Fibroblast of lung (primary cell): ENCODE data around the gene WRAP53. TPM values are rescaled to one million over a fixed set of nuclear protein-coding genes. Genes with fewer than 3 reads are reported as not detected.

Experiments
- DNase-seq, 2 donors: peaks; one replicate each; pipeline versions ENCODE4 v3.0.0 to v3.0.0-alpha.2; 2010; ENCODE audit warnings: low read depth in 2 of 2
- H2AFZ ChIP-seq: 2 replicates; pipeline ENCODE4 v1.5.1; 2012; ENCODE audit warnings: low read length, control low read depth, inconsistent platforms
- H3K27ac ChIP-seq: 2 replicates; pipeline ENCODE4 v1.5.1; 2011; ENCODE audit warnings: low read length, control low read depth; ENCODE audit not compliant: insufficient read depth
- H3K27me3 ChIP-seq: 2 replicates; pipeline ENCODE4 v1.5.1; 2011; ENCODE audit warnings: mild to moderate bottlenecking, low read length; ENCODE audit not compliant: control insufficient read depth, insufficient read depth
- H3K36me3 ChIP-seq: 2 replicates; pipeline ENCODE4 v1.5.1; 2011; ENCODE audit warnings: low read length; ENCODE audit not compliant: control insufficient read depth, insufficient read depth
- H3K4me1 ChIP-seq: 2 replicates; pipeline ENCODE4 v1.5.1; 2011; ENCODE audit warnings: low read length; ENCODE audit not compliant: control insufficient read depth, insufficient read depth; ENCODE audit errors: extremely low read depth
- H3K4me2 ChIP-seq: 2 replicates; pipeline ENCODE4 v1.5.1; 2011; ENCODE audit warnings: low read length, control low read depth; ENCODE audit not compliant: insufficient read depth; ENCODE audit errors: extremely low read depth
- H3K4me3 ChIP-seq, 4 experiments: fragments of 200-600 bp in 1 of 4; sonication (generic) in 1 of 4; replicated peaks in 1 of 4; 2 replicates each; pipeline ENCODE4 v1.5.1; 2011 to 2016; ENCODE audit warnings: low read length in 4 of 4, low read depth in 3 of 4, mild to moderate bottlenecking in 3 of 4, control low read depth in 2 of 4, inconsistent platforms in 1 of 4, mixed read lengths in 1 of 4; ENCODE audit not compliant: insufficient read depth in 1 of 4; ENCODE audit errors: control extremely low read depth in 1 of 4
- H3K79me2 ChIP-seq: 2 replicates; pipeline ENCODE4 v1.5.1; 2012; ENCODE audit warnings: mild to moderate bottlenecking, low read length, inconsistent platforms; ENCODE audit not compliant: control insufficient read depth, insufficient read depth
- H3K9ac ChIP-seq: 2 replicates; pipeline ENCODE4 v1.5.1; 2011; ENCODE audit warnings: mild to moderate bottlenecking, low read length, control low read depth; ENCODE audit not compliant: insufficient read depth
- H3K9me3 ChIP-seq: 2 replicates; pipeline ENCODE4 v1.5.1; 2012; ENCODE audit warnings: low read depth, low read length; ENCODE audit not compliant: control insufficient read depth, insufficient read depth
- H4K20me1 ChIP-seq: 2 replicates; pipeline ENCODE4 v1.5.1; 2011; ENCODE audit warnings: low read length; ENCODE audit not compliant: control insufficient read depth, insufficient read depth; ENCODE audit errors: extremely low read depth
- EZH2 ChIP-seq: IDR thresholded peaks from 2 replicates; pipeline ENCODE4 v1.5.1; 2012; ENCODE audit warnings: low read length, control low read depth, mild to moderate bottlenecking; ENCODE audit errors: missing control alignments
- polyA plus RNA-seq, 2 donors: library from polyadenylated mRNA; depleted of rRNA in 1 of 2; stranded (reverse) in 1 of 2; unstranded in 1 of 2; fragments of >200 nt; gene quantifications; 2 replicates each; pipeline ENCODE4 v1.2.1, GENCODE V29; 2011 to 2012; ENCODE audit warnings: missing spikeins in 1 of 2
- total RNA-seq: library from RNA; depleted of rRNA; stranded (reverse); fragments of >200 nt; gene quantifications from 2 replicates; pipeline ENCODE4 v1.2.1, GENCODE V29; 2014
- TF ChIP-seq, protein P1 (sequence below), 2 donors: IDR thresholded peaks in 1 of 2; conservative IDR thresholded peaks in 1 of 2; 1 replicate in 1 of 2; 2 replicates in 1 of 2; pipeline ENCODE4 v1.5.1; 2011 to 2012; ENCODE audit warnings: low read length in 2 of 2, control low read depth in 1 of 2, inconsistent platforms in 1 of 2, low read depth in 1 of 2, mild to moderate bottlenecking in 1 of 2

WRAP53 gene
- total and polyA plus RNA-seq, 2 donors (not counting 1 experiment from before 2014, with no cell fraction given): 3.0 to 3.1 TPM

DNA sequence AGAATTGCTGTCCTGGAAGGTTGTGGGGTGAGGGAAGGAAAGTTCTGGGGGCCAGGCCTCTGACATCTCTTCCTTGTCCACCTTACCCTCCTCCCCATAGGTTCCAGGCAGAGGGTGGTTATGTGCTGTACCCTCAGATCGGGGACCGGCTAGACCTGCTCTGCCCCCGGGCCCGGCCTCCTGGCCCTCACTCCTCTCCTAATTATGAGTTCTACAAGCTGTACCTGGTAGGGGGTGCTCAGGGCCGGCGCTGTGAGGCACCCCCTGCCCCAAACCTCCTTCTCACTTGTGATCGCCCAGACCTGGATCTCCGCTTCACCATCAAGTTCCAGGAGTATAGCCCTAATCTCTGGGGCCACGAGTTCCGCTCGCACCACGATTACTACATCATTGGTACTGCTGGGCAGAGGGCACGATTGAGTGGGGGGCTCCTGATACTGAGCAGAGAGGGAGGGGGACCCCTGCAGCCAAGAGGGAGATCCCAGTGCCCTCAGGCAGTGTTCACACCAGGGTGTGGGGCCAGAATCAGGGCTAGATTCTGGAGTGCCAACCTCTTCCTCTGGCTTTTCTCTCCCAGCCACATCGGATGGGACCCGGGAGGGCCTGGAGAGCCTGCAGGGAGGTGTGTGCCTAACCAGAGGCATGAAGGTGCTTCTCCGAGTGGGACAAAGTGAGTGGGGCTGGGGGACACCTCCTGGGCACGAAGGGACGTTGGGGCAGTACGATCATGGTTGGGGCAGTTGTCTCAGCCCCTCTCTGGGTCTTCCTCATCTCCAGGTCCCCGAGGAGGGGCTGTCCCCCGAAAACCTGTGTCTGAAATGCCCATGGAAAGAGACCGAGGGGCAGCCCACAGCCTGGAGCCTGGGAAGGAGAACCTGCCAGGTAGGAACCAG is 19.8 kb downstream of the WRAP53 start:
- no peak for DNase-seq
- no peaks in the 10 kb centered on the region for H3K9me3 ChIP-seq
- H3K4me2 ChIP-seq: no peak overlapping the region
- peaks cover 4% of the 10 kb centered on the region for H3K4me1 ChIP-seq
- peaks cover 38% of the 10 kb centered on the region for H3K27me3 ChIP-seq
- no peak for TF ChIP-seq EZH2
- TF ChIP-seq, protein P1, sequence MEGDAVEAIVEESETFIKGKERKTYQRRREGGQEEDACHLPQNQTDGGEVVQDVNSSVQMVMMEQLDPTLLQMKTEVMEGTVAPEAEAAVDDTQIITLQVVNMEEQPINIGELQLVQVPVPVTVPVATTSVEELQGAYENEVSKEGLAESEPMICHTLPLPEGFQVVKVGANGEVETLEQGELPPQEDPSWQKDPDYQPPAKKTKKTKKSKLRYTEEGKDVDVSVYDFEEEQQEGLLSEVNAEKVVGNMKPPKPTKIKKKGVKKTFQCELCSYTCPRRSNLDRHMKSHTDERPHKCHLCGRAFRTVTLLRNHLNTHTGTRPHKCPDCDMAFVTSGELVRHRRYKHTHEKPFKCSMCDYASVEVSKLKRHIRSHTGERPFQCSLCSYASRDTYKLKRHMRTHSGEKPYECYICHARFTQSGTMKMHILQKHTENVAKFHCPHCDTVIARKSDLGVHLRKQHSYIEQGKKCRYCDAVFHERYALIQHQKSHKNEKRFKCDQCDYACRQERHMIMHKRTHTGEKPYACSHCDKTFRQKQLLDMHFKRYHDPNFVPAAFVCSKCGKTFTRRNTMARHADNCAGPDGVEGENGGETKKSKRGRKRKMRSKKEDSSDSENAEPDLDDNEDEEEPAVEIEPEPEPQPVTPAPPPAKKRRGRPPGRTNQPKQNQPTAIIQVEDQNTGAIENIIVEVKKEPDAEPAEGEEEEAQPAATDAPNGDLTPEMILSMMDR (conservative IDR thresholded peaks at IDR 0.05 in 1 of 2, IDR thresholded peaks at IDR 0.05 in 1 of 2; ENCODE audit: low read depth in 1 of 2, low read length in 2 of 2): no peak
- H3K36me3 ChIP-seq: no peaks in the 10 kb centered on the region
- no peaks in the 10 kb centered on the region for H4K20me1 ChIP-seq
- H3K9ac ChIP-seq: no peak overlapping the region
- H2AFZ ChIP-seq: no peak overlapping the region
- no peak overlapping the region for H3K4me3 ChIP-seq
- no peak overlapping the region for H3K27ac ChIP-seq
- H3K79me2 ChIP-seq: no peaks in the 10 kb centered on the region

DNA sequence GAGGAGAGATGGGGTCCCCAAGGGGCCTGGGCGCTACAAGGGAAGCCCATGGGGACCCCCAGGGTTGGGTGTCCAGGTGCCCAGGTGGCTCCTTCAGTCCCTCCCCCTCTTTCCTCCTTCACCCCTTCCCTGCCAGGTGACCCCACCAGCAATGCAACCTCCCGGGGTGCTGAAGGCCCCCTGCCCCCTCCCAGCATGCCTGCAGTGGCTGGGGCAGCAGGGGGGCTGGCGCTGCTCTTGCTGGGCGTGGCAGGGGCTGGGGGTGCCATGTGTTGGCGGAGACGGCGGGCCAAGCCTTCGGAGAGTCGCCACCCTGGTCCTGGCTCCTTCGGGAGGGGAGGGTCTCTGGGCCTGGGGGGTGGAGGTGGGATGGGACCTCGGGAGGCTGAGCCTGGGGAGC is 20.8 kb downstream of the WRAP53 start:
- Histone ChIP-seq H3K9me3 (no peaks in the 10 kb centered on the region), H3K36me3 (no peaks in the 10 kb centered on the region), H4K20me1 (no peaks in the 10 kb centered on the region), H3K9ac (no peak overlapping the region), H3K79me2 (no peaks in the 10 kb centered on the region), H3K4me1 (peaks cover 3% of the 10 kb centered on the region), H3K4me3 (no peak overlapping the region), H3K27me3 (peaks cover 44% of the 10 kb centered on the region), H2AFZ (no peak overlapping the region), H3K4me2 (no peak overlapping the region), H3K27ac (no peak overlapping the region)
- DNase-seq: no peak
- TF ChIP-seq EZH2: no peak
- TF ChIP-seq, protein P1 (conservative IDR thresholded peaks at IDR 0.05 in 1 of 2, IDR thresholded peaks at IDR 0.05 in 1 of 2; ENCODE audit: low read depth in 1 of 2, low read length in 2 of 2): no peak

DNA sequence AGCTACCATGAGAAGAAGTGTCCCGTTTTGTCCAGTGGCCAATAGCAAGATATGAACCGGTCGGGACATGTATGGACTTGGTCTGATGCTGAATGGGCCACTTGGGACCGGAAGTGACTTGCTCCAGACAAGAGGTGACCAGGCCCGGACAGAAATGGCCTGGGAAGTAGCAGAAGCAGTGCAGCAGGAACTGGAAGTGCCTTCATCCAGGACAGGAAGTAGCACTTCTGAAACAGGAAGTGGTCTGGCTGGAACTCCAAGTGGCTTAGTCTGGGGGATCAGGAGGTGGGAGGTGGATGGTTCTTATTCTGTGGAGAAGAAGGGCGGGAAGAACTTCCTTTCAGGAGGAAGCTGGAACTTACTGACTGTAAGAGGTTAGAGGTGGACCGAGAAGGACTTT is 22.0 kb downstream of the WRAP53 start:
- Histone ChIP-seq H2AFZ (peak overlapping the region; percentile 15), H3K79me2 (no peaks in the 10 kb centered on the region), H3K4me1 (no peaks in the 10 kb centered on the region), H3K4me2 (no peak overlapping the region), H4K20me1 (no peaks in the 10 kb centered on the region), H3K36me3 (no peaks in the 10 kb centered on the region), H3K27me3 (peaks cover 39% of the 10 kb centered on the region), H3K27ac (no peak overlapping the region), H3K4me3 (no peak overlapping the region), H3K9ac (no peak overlapping the region), H3K9me3 (no peaks in the 10 kb centered on the region)
- TF ChIP-seq EZH2: no peak
- no peak for DNase-seq
